Osteoblast (primary cell): Measurements from ENCODE around the gene ZNF750. TPM values are rescaled to one million over a fixed set of nuclear protein-coding genes. Genes with fewer than 3 reads are reported as not detected.

ENCODE experiments used
- DNase-seq: peaks from one replicate; pipeline ENCODE4 v3.0.0; 2011; ENCODE audit warnings: low spot score, mixed read lengths; ENCODE audit not compliant: insufficient read length; ENCODE audit errors: missing footprints
- H2AFZ ChIP-seq: 2 replicates; pipeline ENCODE4 v1.6.0; 2011; ENCODE audit warnings: mild to moderate bottlenecking, low read length
- H3K27ac ChIP-seq: 2 replicates; pipeline ENCODE4 v1.5.1; 2011; ENCODE audit warnings: mild to moderate bottlenecking, low read depth, low read length, moderate library complexity
- H3K27me3 ChIP-seq: 2 replicates; pipeline ENCODE4 v1.6.0; 2012; ENCODE audit warnings: mild to moderate bottlenecking, control low read depth, inconsistent platforms, low read length, moderate library complexity; ENCODE audit not compliant: insufficient read depth
- H3K36me3 ChIP-seq: 2 replicates; pipeline ENCODE4 v1.5.1; 2011; ENCODE audit warnings: mild to moderate bottlenecking, low read length, control low read depth, moderate library complexity; ENCODE audit not compliant: insufficient read depth
- H3K4me1 ChIP-seq: 2 replicates; pipeline ENCODE4 v1.5.1; 2011; ENCODE audit warnings: mild to moderate bottlenecking, low read length, control low read depth, moderate library complexity; ENCODE audit not compliant: insufficient read depth
- H3K4me2 ChIP-seq: 2 replicates; pipeline ENCODE4 v1.6.0; 2011; ENCODE audit warnings: mild to moderate bottlenecking, low read length; ENCODE audit not compliant: insufficient read depth
- H3K4me3 ChIP-seq: fragments of 200-600 bp; sonication (generic); 3 replicates; pipeline ENCODE4 v1.5.1; 2012; ENCODE audit warnings: mild to moderate bottlenecking, low read length, inconsistent platforms; ENCODE audit not compliant: insufficient read depth
- H3K79me2 ChIP-seq: 2 replicates; pipeline ENCODE4 v1.6.0; 2012; ENCODE audit warnings: mild to moderate bottlenecking, low read length, control low read depth, inconsistent platforms; ENCODE audit not compliant: insufficient read depth
- H3K9me3 ChIP-seq: 2 replicates; pipeline ENCODE4 v1.5.1; 2011; ENCODE audit warnings: low read depth, low read length, control low read depth
- H4K20me1 ChIP-seq: 2 replicates; pipeline ENCODE4 v1.6.0; 2012; ENCODE audit warnings: mild to moderate bottlenecking, low read length, control low read depth; ENCODE audit not compliant: insufficient read depth
- total RNA-seq: library from RNA; depleted of rRNA; stranded (reverse); fragments of >200 nt; gene quantifications from 2 replicates; pipeline ENCODE4 v1.2.3, GENCODE V29; 2012
- TF ChIP-seq, protein P1 (sequence below): IDR thresholded peaks from 2 replicates; pipeline ENCODE4 v1.5.1; 2011; ENCODE audit warnings: mild to moderate bottlenecking, low read depth, low read length, moderate library complexity; ENCODE audit errors: extremely low read depth

ZNF750 gene
- total RNA-seq, 1 donor = not detected

DNA sequence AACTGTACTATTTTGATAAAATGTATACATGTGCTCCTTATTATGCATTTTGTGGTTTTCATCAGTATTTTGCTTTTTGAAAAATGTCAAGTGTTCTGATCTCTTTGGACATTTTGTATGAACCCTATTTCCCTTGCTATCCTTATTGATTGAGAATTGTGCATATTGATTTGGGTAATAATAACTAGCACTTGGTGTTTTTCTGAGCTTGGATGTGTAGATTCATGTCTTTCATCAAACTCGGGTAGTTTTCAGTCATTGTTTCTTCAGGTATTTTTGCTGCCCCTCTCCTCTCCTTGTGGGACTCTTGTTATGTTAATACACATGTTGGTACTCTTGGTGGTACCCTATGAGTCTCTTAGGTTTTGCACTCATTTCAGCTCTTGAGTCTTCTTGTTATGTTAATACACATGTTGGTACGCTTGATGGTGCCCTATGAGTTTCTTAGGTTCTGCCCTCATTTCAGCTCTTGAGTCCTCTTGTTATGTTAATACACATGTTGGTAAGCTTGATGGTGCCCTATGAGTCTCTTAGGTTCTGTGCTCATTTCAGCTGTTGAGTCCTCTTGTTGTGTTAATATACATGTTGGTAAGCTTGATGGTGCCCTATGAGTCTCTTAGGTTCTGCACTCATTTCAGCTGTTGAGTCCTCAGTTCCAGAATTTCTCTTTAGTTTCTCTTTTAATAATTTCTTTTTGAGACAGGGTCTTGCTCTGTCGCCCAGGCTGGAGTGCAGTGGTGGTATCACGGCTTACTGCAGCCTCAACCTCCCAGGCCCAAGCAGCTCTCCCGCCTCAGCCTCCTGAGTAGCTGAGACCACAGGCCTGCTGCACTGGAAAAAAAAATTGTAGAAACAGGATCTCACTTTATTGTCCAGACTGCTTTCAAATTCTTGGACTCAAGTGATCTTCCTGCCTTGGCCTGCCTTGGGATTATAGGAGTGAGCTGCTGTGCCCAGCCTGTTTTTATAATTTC is 19.3 kb downstream of the ZNF750 start:
- Histone ChIP-seq H3K27ac (no peak overlapping the region), H3K9me3 (peaks cover 5% of the 10 kb centered on the region), H3K79me2 (no peaks in the 10 kb centered on the region), H4K20me1 (no peaks in the 10 kb centered on the region), H3K4me3 (no peak overlapping the region), H2AFZ (no peak overlapping the region), H3K4me2 (no peak overlapping the region), H3K4me1 (no peaks in the 10 kb centered on the region), H3K27me3 (no peaks in the 10 kb centered on the region), H3K36me3 (peaks cover 19% of the 10 kb centered on the region)
- DNase-seq = no peak
- TF ChIP-seq, protein P1, sequence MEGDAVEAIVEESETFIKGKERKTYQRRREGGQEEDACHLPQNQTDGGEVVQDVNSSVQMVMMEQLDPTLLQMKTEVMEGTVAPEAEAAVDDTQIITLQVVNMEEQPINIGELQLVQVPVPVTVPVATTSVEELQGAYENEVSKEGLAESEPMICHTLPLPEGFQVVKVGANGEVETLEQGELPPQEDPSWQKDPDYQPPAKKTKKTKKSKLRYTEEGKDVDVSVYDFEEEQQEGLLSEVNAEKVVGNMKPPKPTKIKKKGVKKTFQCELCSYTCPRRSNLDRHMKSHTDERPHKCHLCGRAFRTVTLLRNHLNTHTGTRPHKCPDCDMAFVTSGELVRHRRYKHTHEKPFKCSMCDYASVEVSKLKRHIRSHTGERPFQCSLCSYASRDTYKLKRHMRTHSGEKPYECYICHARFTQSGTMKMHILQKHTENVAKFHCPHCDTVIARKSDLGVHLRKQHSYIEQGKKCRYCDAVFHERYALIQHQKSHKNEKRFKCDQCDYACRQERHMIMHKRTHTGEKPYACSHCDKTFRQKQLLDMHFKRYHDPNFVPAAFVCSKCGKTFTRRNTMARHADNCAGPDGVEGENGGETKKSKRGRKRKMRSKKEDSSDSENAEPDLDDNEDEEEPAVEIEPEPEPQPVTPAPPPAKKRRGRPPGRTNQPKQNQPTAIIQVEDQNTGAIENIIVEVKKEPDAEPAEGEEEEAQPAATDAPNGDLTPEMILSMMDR = no peak

DNA sequence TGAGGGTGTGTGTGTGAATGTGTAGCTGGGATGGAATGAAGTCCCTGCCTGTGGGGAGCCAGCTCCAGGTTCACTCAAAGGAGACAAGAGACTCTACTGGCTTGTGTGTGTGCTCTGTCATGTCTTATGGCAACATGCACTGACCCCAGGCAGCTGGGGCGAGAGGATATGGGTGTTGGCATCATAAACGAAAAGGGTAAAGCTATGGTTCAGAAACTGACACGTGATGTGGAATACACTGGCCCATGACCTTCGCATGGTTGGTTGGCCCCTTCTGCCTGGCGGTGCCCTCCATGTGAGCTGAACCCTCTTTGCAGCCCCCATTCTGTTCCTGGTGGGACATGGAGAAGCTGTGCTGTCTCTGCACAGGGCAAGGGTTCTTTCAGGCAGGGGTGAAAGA is 21.9 kb downstream of the ZNF750 start:
- Histone ChIP-seq H3K27me3 (no peaks in the 10 kb centered on the region), H3K4me2 (no peak overlapping the region), H4K20me1 (no peaks in the 10 kb centered on the region), H3K4me3 (no peak overlapping the region), H3K4me1 (no peaks in the 10 kb centered on the region), H3K27ac (no peak overlapping the region), H2AFZ (no peak overlapping the region), H3K9me3 (peaks cover 5% of the 10 kb centered on the region), H3K79me2 (no peaks in the 10 kb centered on the region), H3K36me3 (peaks cover 26% of the 10 kb centered on the region)
- TF ChIP-seq, protein P1 = no peak
- DNase-seq = no peak

DNA sequence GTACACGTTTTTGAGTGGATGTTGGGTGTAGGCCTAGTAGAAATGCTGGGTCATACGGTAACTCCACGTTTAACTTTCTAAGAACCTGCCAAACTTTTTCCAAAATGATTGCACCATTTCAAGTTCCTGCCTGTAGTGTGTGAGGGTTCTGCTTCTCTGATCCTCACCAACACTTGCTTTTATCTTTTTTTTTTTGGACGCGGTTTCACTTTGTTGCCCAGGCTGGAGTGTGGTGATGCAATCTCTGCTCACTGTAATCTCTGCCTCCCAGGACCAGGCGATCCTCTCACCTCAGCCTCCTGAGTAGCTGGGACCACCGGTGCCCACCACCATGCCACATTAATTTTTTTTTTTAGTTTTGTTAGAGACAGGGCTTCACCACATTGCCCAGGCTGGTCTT is 23.5 kb downstream of the ZNF750 start:
- no peak overlapping the region for H3K4me2 ChIP-seq
- H3K79me2 ChIP-seq = no peaks in the 10 kb centered on the region
- H4K20me1 ChIP-seq = no peaks in the 10 kb centered on the region
- no peak overlapping the region for H3K4me3 ChIP-seq
- H3K27me3 ChIP-seq = no peaks in the 10 kb centered on the region
- TF ChIP-seq, protein P1 = no peak
- no peak overlapping the region for H3K27ac ChIP-seq
- no peak overlapping the region for H2AFZ ChIP-seq
- peaks cover 5% of the 10 kb centered on the region for H3K9me3 ChIP-seq
- H3K36me3 ChIP-seq = peaks cover 23% of the 10 kb centered on the region
- no peaks in the 10 kb centered on the region for H3K4me1 ChIP-seq
- no peak for DNase-seq

DNA sequence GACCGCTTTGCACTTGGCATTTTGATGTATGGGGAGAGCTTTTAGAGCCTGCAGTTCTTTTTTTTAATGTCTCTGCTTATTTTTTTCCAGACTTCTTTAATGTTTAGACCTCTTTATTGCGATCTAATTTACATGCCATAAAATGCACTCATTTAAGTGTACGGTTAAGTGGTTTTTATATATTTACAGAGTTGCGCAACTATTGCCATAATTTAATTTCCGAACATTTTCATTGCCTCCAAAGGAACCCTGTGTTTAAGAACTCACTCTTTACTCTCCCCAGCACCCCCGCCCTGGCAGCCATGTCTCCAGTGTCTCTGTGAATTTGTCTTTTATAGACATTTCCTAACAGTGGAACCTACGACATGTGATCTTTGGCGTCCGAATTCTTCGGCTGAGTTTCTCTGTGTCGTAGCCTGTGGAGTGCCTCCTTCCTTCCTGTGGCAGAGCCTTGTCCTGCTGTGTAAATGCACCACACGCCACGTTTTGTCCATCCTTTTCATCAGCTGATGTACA is 24.0 kb downstream of the ZNF750 start:
- no peak overlapping the region for H3K4me2 ChIP-seq
- no peaks in the 10 kb centered on the region for H4K20me1 ChIP-seq
- no peak overlapping the region for H3K27ac ChIP-seq
- TF ChIP-seq, protein P1 = no peak
- H3K79me2 ChIP-seq = no peaks in the 10 kb centered on the region
- no peak overlapping the region for H2AFZ ChIP-seq
- no peaks in the 10 kb centered on the region for H3K4me1 ChIP-seq
- peaks cover 23% of the 10 kb centered on the region for H3K36me3 ChIP-seq
- H3K27me3 ChIP-seq = no peaks in the 10 kb centered on the region
- no peak overlapping the region for H3K4me3 ChIP-seq
- H3K9me3 ChIP-seq = peaks cover 5% of the 10 kb centered on the region
- DNase-seq = no peak
